ENCODE measurements around the gene HAT1.

HAT1 gene

DNA sequence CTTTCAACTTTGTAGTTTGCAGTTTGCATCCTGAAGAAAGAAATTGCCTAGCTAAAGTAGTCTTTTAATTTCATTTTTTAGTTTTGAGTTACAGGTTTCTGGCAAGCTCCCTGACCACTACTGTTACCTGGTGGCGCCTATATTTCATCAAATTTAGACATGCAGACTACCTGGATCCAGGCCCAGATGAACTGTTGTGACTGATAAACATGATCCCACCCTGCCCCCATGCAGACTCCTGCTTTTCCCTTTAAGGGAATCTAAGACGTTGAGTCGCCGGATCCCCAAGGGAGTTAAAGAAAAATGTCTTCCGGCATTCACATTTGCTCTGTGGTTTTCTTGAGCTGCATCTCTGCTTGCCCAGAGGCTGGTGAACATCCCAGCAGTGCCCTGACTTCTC, 99.7 kb downstream of the HAT1 start:
- H3K4me3 ChIP-seq (replicated peaks; ENCODE audit: low read depth, low read length), result no peak overlapping the region
- no peaks in the 10 kb centered on the region for H3K27me3 ChIP-seq (replicated peaks; ENCODE audit: control insufficient read depth, insufficient read depth, low read length)
- DNase-seq (ENCODE audit: extremely low read depth, insufficient read length), result no peak
- TF ChIP-seq, protein P1, sequence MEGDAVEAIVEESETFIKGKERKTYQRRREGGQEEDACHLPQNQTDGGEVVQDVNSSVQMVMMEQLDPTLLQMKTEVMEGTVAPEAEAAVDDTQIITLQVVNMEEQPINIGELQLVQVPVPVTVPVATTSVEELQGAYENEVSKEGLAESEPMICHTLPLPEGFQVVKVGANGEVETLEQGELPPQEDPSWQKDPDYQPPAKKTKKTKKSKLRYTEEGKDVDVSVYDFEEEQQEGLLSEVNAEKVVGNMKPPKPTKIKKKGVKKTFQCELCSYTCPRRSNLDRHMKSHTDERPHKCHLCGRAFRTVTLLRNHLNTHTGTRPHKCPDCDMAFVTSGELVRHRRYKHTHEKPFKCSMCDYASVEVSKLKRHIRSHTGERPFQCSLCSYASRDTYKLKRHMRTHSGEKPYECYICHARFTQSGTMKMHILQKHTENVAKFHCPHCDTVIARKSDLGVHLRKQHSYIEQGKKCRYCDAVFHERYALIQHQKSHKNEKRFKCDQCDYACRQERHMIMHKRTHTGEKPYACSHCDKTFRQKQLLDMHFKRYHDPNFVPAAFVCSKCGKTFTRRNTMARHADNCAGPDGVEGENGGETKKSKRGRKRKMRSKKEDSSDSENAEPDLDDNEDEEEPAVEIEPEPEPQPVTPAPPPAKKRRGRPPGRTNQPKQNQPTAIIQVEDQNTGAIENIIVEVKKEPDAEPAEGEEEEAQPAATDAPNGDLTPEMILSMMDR (IDR thresholded peaks at IDR 0.05; ENCODE audit: insufficient read depth, low read length, poor library complexity, severe bottlenecking), result no peak
- no peaks in the 10 kb centered on the region for H3K36me3 ChIP-seq (ENCODE audit: control insufficient read depth, insufficient read depth, low read length)

DNA sequence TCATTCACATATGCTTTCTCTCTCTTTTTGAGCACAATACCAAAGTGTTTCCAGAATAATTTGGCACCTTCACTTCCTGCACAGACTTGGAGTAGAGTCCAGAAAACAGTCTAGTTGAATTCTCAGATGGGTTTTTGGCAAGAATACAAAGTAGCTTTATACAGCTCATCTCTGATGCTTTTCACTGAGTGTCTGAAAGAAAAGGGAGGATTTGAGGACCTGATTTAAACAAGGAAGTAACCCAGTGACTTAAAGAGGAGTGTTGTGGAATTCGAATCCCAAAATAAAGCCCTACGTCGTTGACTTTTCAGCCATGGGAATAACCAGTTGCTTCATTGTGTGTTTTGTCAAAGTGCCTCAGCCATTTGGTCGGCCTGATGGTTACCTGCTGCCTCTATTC, 109.3 kb downstream of the HAT1 start:
- Histone ChIP-seq H3K27me3 (replicated peaks; ENCODE audit: control insufficient read depth, insufficient read depth, low read length) (no peaks in the 10 kb centered on the region), H3K36me3 (ENCODE audit: control insufficient read depth, insufficient read depth, low read length) (no peaks in the 10 kb centered on the region), H3K4me3 (replicated peaks; ENCODE audit: low read depth, low read length) (no peak overlapping the region)
- TF ChIP-seq, protein P1 (IDR thresholded peaks at IDR 0.05; ENCODE audit: insufficient read depth, low read length, poor library complexity, severe bottlenecking), result no peak
- DNase-seq (ENCODE audit: extremely low read depth, insufficient read length), result no peak
